HL-60 (cell line): ENCODE measurements around the gene MYH14.

ENCODE experiments used
- DNase-seq, 2 experiments: peaks; one replicate each; pipeline ENCODE4 v3.0.0-alpha.2; 2010 to 2020; ENCODE audit warnings: low read depth in 1 of 2, low spot score in 1 of 2
- H3K27ac ChIP-seq: fragments of 250-450 bp; sonication (Bioruptor Pico); replicated peaks from 2 replicates; pipeline ENCODE4 v1.5.1; 2020; ENCODE audit warnings: mild to moderate bottlenecking, moderate library complexity
- H3K27me3 ChIP-seq: fragments of 250-450 bp; sonication (Bioruptor Pico); 2 replicates; pipeline ENCODE4 v1.5.1; 2021; ENCODE audit warnings: mild to moderate bottlenecking, moderate library complexity; ENCODE audit not compliant: insufficient read depth, poor library complexity, severe bottlenecking
- H3K4me3 ChIP-seq: replicated peaks from 2 replicates; pipeline ENCODE4 v1.5.1; 2011; ENCODE audit warnings: mild to moderate bottlenecking, control low read depth, low read length; ENCODE audit not compliant: insufficient read depth
- CTCF ChIP-seq: IDR thresholded peaks from one replicate; pipeline ENCODE4 v1.5.1; 2011; ENCODE audit warnings: low read length, control low read depth, inconsistent platforms; ENCODE audit not compliant: insufficient read depth
- GABPA ChIP-seq: IDR thresholded peaks from 2 replicates; pipeline ENCODE4 v1.6.1; 2012; ENCODE audit warnings: low read depth
- POLR2AphosphoS5 ChIP-seq: IDR thresholded peaks from 2 replicates; pipeline ENCODE4 v1.6.1; 2012; ENCODE audit warnings: low read depth
- REST ChIP-seq: IDR thresholded peaks from 2 replicates; pipeline ENCODE4 v1.6.1; 2012; ENCODE audit warnings: low read depth; ENCODE audit not compliant: insufficient replicate concordance
- SPI1 ChIP-seq: IDR thresholded peaks from 2 replicates; pipeline ENCODE4 v1.6.1; 2012; ENCODE audit warnings: low read depth, mild to moderate bottlenecking, borderline replicate concordance
- long read RNA-seq: library from polyadenylated mRNA; unstranded; transcript quantifications from one replicate; pipeline ENCODE4 v2.0.0, GENCODE V29; 2020

Gene MYH14
- long read RNA-seq: 0 reads

DNA sequence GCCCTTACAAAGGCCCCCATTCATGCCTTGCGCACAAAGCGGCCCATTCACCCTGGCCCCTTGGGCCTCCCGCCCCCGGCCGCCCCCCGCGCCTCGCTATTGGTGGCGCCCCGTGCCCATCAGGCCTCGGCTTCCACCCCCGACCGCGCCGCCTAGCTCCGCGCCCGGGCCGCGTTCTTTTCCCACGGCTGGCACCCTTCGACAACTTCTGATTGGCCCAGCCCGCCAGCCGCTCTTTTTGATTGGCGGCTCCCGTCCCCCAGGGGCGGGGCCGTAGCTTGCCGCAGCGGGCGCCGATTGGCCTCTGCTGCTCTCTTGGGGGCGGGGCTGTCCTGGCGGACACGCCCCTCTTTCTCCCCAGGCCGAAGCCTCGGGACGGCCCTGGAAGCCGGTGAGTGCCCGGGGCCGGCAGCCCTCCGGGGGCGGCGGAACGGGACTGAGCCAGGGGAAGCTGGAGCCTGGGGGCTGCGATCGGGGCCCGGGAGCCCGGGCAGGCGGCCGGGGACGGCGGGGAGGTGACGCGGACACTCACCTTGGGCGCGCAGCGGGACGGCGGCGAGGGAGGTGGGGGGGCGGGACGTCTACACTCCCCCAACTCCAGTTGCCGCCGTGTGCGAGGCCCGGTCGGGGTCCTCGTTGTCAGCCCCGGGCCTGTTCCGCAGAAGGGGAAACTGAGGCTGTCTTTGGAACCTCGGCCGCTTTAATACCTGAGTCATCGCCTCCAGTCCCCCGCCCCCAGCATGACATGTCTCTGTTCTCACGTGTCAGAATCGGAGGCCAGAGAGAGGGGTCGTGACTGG lies at the start of gene MYH14:
MYH14 (plus strand) TSS at position 342 of the 800 bp plus-strand sequence. CDS start 6,744 bp downstream, outside the sequence.
- H3K4me3 ChIP-seq: no peak within 1 kb of the TSS
- no peak for DNase-seq
- no peak within 1 kb of the TSS for H3K27ac ChIP-seq
- TF ChIP-seq POLR2AphosphoS5: no peak
- no peak for TF ChIP-seq SPI1
- no peak for TF ChIP-seq REST
- TF ChIP-seq CTCF: no peak
- no peak for TF ChIP-seq GABPA
- H3K27me3 ChIP-seq: peaks cover 17% of the 10 kb centered on the region

GRCh38 chr19:50154529-50154928 lies 48.9 kb upstream of the MYH14 start:
- Histone ChIP-seq H3K27ac (no peak overlapping the region), H3K27me3 (no peaks in the 10 kb centered on the region), H3K4me3 (no peak overlapping the region)
- no peak for DNase-seq
- TF ChIP-seq CTCF: no peak
- TF ChIP-seq SPI1: no peak
- no peak for TF ChIP-seq POLR2AphosphoS5
- no peak for TF ChIP-seq GABPA
- TF ChIP-seq REST: no peak

GRCh38 chr19:50155520-50156109 lies 47.8 kb upstream of the MYH14 start:
- DNase-seq: no peak
- Histone ChIP-seq H3K27ac (no peak overlapping the region), H3K4me3 (no peak overlapping the region), H3K27me3 (no peaks in the 10 kb centered on the region)
- no peak for TF ChIP-seq GABPA

DNA sequence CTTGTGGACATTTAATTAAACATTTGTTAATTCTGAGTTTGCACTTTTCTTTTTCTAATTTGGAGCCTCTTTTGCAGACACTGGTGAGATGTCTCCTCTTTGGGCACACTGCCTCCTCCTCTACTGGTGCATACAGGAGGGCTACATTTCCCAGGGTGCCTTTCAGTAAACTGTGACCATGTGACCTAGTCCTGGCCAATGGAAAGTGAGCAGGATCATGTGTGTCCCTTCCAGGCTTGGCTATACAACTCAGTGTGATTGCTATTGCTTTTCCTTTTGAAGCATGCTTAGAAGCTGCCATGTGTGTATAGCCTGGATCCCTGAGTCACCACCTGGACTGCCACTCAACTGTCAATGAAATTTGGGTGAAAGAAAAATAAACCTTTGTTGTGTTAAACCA lies 44.8 kb upstream of the MYH14 start:
- Histone ChIP-seq H3K27me3 (no peaks in the 10 kb centered on the region), H3K27ac (no peak overlapping the region), H3K4me3 (no peak overlapping the region)
- DNase-seq: no peak
- TF ChIP-seq POLR2AphosphoS5: no peak
- no peak for TF ChIP-seq CTCF
- TF ChIP-seq GABPA: no peak
- TF ChIP-seq SPI1: no peak
- no peak for TF ChIP-seq REST
